Endometrium (tissue), 2 donors: ENCODE data around the gene NEO1.

Experiments
- FAIRE-seq: peaks from 2 replicates; lab custom pipeline; 2012; peaks lifted over from hg19 to GRCh38; lab: Jason Lieb, UNC
- donor health status: control.
- donor health status: control.

Gene NEO1

DNA sequence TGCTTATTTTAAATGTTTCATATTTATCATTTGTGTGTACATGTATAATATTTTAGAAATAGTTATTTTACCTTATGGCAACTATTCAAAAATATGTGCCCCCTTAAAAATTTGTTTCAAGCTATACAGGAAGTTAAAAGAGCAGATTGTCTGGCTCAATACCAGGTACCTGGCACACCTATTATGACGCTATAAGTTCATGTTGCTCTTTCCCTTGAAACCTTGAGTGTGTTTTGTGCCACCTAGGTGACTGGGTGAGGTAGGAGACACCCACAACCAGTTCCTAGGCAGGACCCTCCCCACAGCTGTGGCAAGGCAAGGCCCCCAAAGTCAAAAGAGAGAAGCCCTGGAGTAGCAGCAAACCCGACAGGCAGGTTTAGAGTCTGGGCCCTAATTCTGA is 20.6 kb upstream of the NEO1 start:
- no peak for FAIRE-seq

DNA sequence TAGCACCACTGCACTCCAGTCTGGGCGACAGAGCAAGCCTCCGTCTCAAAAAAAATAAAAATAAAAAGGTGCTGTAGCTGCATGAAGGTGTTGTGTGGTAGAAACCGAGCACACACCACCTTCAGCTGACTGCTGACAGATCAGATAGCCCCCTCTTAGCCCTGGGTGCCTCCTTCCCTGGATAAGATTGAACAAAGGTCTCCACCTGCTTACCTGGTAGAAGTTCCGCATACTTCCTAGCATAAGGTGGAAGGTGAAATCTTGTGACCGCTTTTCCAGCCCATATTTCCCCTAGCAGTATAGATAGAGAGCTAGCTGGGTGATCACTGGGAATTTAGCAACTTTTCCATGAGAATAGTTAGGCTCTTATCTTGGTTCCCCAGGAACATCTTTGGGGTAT is 18.7 kb upstream of the NEO1 start:
- FAIRE-seq, result no peak

DNA sequence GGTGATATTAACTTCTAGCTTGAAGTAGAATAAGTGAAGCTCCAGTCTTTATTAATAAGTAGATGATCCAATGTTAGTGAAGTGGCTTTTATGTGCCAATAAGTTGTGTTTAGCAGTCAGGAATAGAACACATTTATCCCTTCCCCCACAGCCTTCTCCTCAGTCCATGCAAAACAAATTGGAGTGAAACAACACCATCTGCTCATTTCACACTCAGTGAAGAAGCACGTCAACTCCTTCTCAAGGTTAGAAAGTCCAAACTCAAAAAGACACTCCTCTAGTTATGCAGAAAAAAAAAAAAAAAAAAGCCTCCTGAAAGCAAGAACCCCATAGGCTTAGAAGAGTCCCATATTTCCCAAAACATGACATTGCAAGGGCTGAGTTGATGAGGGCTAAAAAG is 18.0 kb upstream of the NEO1 start:
- no peak for FAIRE-seq

DNA sequence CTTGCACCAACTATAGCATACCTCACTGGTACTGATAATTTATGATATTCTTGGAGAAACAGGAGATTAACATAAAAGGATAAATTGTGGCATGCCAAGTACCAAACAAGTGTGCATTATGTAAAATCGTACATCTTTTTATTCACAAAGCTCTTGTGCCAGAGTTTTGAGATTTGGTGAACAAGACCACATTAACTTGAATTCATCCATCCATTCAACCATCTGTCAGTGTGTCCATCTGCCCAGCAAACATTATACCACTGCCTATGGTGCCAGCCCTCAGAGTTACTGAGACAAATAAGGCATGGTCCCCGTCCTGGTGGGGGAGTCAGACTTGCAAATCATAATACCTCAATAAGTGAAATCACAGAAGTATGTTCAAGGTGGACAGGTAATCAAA is 17.0 kb upstream of the NEO1 start:
- FAIRE-seq, result no peak

DNA sequence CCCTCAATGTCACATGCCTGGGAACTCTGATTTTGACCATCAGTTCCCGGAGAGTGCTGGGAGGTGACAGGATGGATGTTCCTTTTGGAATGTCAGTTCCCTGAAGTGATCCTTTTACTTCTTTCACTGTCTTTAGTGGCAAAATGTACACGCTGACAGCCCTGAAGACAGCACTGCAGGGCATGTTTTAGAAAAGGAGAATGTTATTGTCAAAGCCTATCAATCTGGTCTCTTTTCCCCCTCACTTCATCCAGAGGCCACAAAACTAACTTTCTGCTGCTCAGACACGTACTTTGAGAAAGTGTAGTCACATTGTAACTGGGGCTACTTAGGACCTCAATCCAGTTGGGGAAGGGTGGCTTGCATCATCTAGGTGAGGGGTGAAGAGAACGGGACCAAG is 14.0 kb upstream of the NEO1 start:
- FAIRE-seq, result no peak

DNA sequence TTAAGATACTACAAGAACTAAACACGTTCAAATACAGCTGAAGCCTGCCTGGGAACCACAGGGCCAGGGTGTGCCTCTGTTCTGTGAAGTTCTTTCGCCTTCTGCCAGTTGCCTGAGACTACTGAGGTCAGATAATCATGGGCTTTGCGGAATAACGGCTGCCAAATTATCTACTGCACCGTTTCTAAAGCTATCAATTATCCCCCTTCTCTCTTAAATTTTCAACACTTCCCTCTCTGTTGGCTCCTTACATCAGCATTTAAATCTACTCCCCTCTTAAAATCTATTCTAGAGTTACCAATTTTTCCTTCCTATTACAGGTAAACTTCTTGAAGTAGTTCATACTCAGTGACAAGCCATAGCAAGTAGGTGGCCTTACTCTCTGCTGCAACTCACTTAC is 6.2 kb upstream of the NEO1 start:
- FAIRE-seq, result no peak

DNA sequence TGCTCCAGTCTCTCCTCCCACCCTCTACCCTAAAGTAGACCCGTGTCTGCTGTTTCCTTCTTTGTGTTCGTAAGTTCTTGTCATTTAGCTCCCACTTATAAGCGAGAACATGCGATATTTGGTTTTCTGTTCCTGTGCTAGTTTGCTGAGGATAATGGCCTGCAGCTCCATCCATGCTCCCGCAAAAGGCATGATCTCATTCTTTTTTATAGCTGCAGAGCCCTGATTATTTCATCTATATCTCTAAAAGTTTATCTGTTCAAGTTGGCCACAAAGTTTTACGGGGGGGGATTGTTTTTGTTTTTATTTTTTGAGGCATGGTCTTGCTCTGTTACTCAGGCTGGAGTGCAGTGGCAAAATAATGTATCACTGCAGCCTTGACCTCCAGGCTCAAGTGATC is 4.4 kb upstream of the NEO1 start:
- FAIRE-seq, result no peak

DNA sequence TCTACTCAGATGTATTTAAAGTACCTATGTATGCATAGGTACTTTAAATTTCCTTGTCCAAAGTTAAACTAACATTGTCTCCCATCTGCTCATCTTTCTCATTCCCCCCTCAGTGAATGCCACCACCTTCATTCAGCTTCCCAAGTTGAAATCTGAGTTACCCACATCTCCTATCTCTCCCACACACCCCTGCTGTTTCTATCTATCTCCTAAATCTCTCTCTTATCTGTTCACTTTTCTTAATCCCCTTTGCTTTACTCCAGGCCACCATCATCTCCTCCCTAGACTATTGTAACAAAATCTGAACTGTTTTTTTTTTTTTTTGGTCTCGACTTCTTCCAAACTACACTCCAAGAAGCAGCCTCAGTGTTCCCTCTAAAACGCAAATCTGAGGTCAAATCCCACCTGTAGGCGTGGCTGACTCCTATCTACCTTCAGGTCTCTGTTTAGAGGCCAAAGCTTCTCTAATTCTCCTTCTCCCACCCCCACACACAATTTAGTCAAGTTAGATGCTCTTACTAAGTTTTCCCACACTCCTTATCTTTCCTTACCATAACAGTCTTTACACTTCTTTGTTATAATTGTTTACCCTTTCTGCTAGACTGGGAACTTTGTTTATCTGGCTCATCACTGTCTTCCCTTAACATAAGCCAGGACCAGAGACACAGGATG is 3.5 kb upstream of the NEO1 start:
- no peak for FAIRE-seq

DNA sequence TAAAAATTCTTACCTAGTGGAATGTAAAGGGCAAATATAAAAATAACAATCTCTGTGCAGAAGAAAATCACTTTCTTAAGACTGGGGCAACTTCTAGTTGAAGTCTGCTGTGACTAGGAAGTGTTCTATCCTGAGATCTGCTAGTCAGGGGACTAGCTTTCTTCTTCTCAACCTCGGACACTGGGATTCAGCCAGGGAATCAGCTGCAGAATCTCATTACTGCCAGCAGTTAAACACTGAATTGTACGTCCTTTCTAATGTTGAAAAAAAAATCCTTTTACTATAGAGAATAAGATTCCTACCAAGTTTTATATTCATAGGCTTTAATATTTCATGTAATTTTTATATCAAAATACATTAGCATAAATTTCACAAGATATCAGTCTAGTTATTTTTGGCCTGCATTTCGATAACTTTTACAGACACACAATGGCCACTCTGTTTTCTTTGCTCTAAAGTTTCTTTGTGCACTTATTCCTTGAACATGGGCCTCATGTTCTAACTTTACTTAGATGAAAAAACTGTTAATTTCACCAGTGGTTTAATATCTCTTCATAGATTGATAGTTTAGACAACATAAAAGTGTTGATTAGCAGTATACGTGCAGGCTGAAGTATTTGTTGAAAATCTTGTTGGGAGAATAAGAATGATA is 2.6 kb upstream of the NEO1 start:
- FAIRE-seq, result peak; percentile 12

DNA sequence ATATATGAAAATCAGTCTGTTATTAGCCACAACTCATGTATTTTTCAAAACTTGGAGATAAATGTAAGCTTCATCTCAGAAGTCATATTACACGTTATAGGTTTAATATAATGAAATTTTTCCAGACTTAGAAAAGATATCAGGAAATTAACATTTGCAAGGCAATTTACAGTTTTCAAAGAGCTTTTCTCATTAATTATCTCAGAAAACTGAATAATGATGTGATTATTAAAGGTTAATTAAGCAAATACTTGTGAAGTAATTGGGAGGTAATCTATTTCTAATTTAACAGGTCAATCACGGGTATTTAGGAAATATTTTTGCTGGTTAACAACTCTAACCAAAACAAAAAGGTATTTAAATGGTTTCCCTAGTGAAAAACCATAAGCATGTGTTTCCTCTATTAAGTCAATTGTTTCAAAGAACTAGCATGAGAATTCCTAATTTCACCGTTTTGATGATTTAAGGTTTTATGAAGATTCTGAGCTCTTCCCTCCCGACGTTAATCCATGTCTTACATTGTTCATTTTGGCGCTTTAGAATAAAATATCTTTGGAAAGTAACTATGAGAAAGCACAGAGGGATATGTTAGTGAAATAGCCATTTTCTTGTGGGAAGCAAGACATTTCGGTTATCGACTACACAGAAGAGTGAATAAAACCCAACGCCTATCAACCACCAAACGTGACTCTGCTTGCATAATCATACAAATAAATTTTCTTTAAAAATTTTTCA is 1.5 kb upstream of the NEO1 start:
- no peak for FAIRE-seq

DNA sequence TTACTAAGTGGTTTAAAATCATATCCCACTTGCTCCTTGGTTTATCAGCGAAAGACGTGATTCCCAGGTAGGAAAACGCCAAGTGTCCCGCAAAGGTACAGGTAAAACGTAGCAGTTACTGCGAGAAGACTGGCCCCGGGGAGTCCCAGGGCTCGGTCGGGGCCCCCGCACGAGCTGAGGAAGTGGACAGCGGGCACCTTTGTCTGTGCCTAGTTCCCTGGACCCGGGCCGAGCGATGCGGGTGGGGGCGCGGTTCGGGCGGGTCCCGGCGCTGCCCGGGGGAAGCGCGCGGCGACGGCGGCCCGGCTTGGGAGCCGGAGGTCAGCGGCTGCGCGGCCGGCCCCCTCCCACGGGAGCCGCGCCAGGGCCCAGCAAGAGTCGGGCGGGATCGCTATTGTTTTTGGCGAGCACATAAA is 864 bp upstream of the NEO1 start:
- FAIRE-seq, result no peak

DNA sequence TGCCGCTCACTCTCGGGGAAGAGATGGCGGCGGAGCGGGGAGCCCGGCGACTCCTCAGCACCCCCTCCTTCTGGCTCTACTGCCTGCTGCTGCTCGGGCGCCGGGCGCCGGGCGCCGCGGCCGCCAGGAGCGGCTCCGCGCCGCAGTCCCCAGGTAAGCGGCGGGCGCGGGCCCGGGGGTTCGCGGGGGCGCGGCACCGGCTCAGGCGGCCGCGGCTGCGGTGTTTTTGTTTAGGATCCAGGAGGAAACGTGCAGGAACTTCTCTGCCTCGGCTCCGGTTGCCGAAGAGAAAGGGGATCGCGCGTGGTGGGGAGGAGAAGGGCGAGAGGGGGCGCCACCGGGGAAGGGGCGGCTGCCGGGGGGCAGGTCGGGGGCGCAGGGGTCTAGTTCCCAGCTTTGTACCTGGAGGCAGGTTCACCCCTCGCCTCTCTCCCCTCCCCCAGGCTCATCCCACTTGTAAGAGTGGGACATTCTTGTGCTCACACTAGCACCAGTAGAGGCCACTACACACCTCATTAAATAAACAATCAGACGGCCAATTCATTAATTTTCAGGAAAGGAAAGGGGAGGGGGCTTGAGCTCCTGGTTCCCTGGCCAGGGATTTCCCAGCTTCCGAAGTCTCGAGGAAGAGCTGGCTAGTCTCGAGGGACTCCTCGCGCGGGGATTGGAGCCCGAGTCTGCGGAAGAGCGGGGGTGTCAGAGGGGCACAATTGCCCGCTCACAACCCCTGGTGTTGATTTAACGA is 562 bp downstream of the NEO1 start:
- no peak for FAIRE-seq

DNA sequence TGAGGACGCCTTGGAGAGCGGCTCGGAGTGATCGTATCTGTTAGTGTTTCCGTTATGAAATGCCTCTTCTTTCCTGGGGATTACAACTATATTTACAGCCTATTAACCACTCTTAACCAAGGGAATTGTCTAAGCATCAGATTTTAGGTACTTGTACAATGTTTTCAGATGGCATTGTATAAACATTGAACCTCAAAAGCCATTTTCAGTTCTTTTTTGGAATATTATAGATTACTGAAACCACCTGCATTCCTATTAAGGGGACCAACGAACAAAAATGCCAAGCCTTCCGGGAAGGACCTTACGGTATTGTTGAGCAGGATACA is 1.1 kb downstream of the NEO1 start:
- FAIRE-seq, result no peak

DNA sequence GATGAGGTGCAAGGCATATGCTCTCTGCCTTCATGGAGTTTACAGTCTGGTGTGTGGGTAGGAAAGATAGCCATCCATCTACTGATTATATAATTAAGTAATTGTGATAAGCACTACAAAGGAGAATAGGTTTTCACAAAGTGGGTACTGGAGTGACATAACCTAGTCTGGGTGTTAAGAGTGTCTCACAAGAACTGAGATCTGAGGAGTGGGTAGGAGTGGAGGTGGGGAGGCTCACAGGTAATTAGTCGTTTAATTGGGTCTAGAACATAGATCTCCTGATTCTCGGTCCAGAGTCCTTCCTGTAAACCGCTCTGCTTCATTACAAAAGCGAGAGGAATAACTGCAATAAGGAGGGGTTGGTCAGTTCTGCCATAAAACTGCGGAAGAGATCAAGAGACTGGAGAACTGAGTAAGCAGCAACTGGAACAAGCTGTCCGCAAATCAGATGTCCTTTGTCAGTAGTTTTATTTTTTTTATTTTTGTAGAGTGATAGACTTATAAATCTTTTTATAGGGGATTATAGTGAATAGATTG is 2.2 kb downstream of the NEO1 start:
- no peak for FAIRE-seq

DNA sequence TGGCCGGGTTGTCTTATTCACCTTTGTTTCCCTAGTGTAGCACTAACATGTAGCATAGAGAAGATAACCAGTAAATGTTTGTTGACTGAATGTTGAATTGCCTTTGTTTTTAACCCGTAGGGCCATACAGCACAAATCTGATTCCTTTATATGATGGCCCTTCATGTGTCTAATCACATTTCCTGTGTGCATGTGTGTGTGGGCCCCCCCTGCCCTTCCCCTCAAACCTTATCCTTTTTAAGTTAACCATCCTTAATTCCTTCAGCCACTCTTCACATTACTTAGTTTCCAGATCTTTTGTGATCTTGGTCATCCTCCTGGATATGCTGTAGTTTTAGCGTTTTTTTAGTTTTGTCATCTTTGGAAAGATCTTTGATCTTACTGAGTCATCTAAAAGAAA is 4.2 kb downstream of the NEO1 start:
- FAIRE-seq, result no peak

DNA sequence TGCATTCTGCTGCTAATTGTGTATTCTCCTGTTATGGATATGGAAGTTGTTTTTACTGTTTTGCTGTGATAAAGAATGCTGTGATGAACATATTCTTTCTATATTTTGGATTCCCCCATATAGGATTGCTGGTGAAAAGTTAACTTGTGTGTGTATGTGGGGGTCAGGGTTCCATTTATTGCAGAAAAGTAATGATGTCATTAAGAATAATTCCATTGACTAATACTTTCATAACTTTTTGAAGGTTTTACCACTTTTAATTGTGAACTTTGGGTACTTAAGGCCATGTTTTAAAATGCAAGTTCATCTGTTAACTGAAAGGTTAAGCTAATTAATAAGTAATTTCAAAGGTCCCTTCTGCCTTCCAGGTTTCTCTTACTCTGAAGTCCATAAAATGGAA is 6.2 kb downstream of the NEO1 start:
- no peak for FAIRE-seq

DNA sequence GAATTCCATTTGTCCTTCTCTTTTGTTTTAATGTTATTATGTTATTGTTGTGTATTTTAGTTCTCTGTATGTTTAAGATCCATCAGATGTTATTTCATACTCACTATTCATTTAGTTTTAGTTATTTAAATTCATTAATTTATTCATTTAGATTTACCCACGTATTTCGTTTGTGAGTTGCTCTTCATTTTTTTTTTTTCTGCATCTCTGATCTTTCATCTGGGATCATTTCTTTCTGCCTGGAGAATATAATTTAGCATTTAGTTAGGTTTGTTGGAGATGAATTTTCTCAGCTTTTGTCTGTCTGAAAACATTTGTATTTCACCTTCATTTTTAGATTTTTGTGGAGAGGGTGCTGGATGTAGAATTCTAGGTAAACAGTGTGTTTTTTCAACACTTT is 12.9 kb downstream of the NEO1 start:
- FAIRE-seq, result no peak

DNA sequence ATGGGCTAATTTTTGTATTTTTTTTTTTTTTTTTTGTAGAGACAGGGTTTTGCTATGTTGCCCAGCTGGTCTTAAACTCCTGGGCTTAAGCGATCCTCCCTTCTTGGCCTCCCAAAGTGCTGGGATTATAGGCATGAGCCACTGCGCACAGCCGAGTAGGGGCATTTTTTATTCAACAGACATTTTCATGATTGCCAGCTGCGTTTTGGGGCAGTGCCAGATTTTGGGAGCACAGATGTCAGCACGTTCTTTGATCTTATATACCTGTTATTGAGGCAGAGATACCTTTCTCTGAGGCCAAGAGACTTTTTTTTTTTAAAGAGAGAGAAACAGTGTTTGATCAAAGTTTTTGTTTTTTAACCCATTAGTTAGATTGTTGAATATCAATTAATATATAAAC is 16.8 kb downstream of the NEO1 start:
- FAIRE-seq, result no peak

DNA sequence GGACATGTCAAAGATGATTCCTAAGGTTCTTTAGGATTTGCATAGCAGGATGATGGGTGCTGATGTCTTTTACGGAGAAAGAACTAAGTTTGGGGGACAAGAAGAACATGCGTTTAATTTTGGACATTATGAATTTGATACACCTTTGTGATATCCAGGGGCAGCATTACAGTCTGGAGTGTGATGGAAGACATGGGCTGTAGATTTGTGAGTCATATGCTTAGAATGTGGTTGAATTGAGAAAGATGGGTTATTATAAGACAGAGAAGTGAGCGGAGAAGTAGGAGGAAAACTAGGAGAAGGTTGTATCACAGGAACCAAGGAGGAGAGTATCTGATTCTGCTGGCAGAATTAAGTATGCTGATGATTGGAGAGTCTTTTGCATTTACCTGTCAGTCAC is 20.6 kb downstream of the NEO1 start:
- no peak for FAIRE-seq

DNA sequence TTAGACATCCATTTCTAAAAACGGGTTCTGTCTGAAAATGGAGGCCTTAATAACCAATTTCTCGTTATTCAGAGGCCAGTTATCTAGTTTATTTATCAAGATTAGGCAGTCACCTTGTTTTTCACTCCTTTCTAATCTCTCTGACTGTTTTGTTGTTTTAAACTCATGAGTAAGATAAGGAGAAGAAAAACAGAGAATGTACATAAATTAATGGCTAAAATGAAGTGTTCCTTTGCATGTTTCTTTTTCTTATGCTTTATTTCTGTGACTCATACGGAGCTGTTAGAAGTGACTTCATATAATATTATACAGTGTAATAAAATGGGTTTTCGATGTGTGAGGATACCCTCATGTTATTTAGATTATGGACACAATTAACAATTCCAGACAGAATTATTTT is 22.0 kb downstream of the NEO1 start:
- no peak for FAIRE-seq

DNA sequence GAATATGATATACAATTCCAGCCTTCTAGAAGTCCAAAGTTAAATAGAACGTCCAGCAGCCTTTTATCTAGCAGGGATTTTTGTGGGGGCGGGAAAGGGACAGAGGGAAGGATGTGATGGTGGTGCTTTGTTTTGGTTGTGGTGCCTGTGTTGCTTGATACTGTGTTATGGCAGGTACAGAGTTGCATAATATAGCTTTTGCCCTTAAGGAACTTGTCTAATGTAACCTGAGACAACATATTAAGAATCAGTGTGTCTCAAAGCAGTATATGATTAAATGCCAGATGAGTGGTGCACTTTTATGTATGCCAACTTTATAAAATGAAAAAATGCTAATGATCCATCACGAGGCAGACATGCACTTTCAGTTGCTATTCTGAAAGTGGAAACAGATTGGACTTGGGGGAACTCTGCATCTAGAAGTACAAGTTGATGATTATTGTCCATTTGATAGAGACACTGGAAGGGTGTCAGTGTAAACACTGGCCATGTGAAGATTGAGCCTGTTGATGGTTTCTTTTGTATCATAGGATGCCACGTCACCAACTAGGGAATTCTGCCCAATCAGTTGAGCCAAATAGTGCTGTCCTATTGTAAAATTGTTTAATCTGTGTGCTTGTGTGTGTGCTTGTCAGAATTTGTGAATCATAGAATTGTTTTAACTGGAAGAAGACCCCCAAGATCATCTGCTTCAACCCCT is 23.0 kb downstream of the NEO1 start:
- no peak for FAIRE-seq

DNA sequence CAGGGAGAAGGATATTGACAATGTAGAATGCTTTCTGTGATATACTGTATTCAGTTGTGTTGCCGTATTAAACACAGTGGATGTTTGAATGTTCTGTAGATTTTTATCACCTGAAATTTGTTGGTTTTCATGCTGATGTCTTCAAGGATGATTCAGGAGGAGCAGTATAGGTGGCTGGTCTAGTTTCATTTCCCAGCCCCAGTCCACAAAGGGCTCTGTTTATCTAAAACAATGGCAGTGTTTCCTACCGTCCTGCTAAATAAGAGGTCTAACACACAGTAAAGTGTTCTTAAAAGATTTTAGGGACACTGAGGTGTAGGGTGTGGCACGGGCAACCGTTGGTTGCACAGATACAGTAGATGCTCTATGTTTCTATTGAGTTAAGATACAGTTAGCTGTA is 26.0 kb downstream of the NEO1 start:
- FAIRE-seq, result no peak
